HG02610 (cell line): Measurements from ENCODE around the gene PODNL1.

ENCODE experiments used
- ATAC-seq: cut with Tn5 transposase; IDR thresholded peaks from one replicate; pipeline ENCODE4 v1.9.1; 2021; ENCODE audit warnings: mild to moderate bottlenecking, moderate library complexity; ENCODE audit not compliant: unreplicated experiment

The PODNL1 gene

DNA sequence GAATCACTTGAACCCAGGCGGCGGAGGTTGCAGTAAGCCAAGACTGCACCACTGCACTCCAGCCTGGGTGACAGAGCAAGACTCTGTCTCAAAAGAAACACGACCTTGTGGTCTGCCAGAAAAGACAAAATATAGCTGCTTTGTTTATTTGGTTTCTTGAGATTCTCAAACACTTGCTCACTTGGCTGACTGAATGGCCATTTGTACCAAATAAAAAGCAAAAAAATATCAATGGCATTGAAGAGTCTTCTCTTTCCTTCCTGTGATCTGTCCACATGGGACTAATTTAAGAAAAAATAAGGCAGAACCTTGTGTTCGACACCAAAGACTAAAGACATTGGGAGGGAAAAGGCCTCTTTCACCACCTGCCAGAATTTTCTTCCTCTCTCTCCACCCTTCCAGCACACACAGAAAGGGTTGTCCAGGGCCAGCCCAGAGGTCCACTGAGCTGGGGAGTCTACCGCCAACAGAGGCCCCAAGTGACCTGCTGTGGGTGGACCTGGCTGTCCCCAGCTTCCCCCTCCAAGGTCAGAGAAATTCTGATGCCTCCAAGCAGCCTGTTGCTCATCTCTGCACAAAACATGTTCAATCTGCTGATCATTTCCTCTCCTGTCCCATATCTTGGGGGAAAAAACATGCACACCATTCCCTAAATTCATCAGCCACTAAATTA, 38.2 kb downstream of the PODNL1 start:
- no peak for ATAC-seq

GRCh38 chr19:13899393-13899792, 38.8 kb downstream of the PODNL1 start:
- no peak for ATAC-seq

DNA sequence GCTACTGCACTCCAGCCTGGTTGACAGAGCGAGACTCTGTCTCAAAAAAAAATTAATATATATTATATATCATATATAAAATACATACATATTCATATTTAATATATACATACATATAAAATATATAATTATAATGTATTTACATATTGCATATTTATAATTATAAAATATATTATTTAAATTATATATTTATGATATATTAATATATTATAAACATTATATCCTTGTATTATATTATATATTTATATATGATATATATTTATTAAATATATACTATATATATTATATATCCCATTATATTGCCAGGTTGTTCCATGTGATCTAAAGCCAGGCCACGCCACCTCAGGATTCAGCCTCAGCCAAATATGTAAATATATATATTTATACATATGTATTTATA, 42.0 kb downstream of the PODNL1 start:
- no peak for ATAC-seq

GRCh38 chr19:13894552-13894951, 43.7 kb downstream of the PODNL1 start:
- ATAC-seq = no peak

- ATAC-seq = no peak
These were observed 45.3 kb downstream of the PODNL1 start for GRCh38 chr19:13892870-13893269.

DNA sequence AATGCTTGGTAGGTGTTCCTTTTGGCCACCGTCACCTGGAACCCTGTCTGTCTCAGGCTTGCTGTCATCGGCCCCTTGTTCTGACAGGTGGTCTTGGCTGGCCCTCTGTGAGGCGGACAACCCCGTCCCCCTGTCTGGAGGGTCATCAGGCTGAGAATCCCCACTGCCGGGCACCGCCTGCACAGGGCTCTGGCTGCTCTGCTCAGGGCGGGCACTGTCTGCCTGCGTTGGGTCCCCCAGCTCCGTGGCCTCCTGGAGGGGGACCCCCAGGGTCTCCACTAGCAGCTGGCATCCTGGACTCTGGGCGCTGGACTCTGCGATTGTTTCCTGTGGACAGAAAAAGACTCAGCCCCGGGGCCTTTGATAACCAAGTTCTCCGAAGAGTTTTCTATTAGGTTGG, 48.1 kb downstream of the PODNL1 start:
- no peak for ATAC-seq

GRCh38 chr19:13888281-13888680, 49.9 kb downstream of the PODNL1 start:
- ATAC-seq = no peak

GRCh38 chr19:13887517-13887916, 50.7 kb downstream of the PODNL1 start:
- ATAC-seq = no peak

GRCh38 chr19:13887018-13887436, 51.2 kb downstream of the PODNL1 start:
- ATAC-seq = no peak

DNA sequence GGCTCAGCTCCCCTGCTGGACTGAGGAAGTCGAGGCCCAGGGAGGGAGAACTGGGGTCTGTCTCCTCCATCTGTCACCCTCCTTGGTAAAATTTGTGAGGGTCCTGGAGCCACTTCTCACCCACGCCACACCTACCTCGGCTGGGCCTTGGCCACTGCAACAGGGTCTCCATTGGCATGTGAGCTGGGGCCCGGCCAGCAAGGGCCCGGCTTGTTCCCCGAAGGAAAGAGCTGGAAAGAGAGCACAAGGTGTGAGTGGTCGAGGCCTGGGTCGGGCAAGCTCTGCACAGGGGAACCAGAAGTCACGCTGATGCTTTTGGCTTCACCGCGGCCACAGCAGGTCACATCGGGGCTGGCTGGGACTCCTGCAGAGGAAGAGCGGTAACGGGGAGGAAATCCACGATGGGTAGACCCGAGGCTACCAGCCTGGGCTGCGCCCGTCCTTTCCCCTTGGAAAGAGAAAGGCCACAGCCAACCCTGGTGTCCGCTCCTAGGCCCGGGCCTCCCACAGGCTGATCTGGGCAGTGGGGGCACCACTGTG, 52.3 kb downstream of the PODNL1 start:
- ATAC-seq = no peak

GRCh38 chr19:13884726-13885591, 53.3 kb downstream of the PODNL1 start:
- no peak for ATAC-seq

GRCh38 chr19:13883516-13884064, 54.6 kb downstream of the PODNL1 start:
- no peak for ATAC-seq

GRCh38 chr19:13882836-13883235, 55.4 kb downstream of the PODNL1 start:
- no peak for ATAC-seq

DNA sequence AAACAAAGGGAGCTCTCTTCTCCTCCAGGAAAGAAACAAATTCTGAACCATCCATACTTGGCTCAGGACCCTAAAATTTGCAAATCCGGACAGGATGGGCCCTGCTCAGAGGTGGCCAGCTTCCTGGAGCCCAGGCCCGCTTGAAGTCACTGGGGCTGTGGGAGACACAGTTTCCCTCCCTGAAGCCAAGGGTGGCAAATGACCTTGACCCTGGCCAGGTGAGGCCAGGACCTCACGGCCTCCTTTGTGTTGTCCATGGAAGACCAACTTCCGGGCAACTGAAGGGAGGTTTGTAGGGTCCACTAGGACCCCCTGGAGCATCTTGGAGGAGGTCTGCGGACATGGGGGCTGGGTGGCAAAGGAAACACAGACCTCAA, 55.8 kb downstream of the PODNL1 start:
- no peak for ATAC-seq

DNA sequence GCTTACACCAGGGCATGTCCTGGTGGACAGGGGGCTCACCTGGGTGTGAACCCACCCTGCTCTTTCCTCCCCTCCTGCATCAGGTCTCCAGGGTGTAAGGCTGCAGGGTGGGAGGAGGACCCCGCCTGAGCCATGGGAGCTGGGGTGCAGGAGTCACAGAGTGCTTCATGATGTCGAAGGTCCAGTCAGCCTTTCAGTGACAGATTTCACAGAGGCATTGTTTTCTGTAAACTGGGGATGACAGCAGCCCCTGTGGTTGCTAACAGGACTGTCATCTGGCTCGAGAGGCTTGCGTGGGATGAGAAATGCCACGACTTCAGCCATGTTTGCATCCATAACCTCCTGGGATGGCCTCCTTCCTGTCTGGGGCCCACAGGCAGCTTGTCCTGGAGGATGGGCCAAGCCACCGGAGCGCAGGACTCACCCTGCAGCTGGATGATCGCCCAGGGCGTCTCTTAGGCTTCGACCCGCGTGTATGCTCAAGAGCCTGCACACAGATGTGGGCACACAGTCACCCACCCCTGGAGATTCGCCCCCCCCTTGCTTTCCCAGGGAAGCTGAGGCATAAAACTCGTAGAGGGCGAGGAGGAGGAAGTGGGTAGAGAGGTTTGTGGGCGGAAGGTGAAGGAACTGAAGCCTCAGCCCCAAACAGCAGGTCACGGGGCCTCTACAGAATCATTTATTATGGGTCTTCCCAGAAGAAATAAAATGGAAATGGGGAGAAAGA, 56.4 kb downstream of the PODNL1 start:
- no peak for ATAC-seq

DNA sequence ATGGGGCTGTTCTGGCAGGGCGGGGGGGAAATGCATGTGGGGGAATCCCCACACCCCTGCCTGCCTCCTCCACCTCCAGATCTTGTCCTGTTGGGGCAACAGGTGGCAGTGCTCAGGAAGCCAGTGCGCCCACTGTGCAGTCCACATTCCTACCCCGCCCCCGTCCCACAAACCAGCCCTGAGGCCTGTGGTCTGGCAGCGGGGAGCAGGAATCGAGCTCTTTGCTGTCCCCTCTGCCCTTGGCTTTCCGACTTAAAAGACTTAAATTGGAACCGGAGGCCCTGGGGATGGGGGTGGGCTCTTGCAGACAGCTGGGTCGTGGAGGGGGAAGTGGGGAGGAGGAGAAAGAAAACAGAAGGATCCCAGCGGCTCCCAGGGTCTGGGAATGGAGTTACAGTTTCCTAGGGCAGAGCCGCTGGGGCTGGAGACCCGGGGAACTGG, 56.9 kb downstream of the PODNL1 start:
- ATAC-seq = no peak
